ENCODE results near the gene DOCK1. TPM values are rescaled to one million over a fixed set of nuclear protein-coding genes. Genes with fewer than 3 reads are reported as not detected.
A peak's percentile ranks its signal among the peaks of the same experiment; 100 is the strongest.

Gene DOCK1
- total RNA-seq, 1 donor from 2014 or later: 57.8 TPM

DNA sequence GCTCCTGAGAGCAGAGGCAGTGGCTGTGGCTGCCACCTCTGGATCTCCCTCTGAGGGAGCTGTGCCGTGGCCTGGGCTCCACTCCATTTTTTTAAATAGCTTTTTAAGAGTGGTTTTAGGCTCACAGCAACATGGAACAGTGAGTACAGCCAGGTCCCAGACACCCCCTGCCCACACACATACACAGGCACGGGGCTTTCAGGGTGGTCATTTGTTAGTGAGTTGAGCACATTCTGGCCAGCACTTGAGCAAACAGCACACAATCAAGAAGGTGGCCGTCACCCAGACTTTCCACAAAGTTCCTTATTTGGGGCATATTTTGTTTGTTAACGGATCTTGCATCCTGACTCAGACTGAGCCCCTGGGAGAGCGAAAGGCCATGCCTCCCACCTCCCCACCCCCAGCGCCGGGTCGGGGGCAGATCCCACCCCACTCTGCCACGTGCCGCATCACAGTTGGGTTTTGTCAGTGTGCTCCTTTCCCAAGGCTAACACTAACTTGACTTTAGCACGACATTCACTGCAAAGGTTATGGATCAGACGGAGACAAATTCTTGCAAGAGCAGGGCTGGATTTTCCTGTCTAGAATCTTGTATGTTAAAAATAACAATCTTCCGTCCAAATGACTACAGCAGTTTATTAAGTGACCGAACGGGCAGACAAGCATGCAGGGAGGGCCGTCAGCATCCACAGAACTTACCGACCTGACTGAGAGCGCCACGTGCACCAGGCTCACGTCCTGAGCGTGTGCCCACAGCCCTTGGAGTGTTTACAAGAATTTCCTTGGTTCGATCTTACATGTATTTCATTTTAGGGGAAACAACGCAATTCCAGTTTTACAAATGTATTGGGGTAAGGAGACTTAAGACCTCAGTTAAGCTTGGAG, 487.4 kb downstream of the DOCK1 start:
- no peak for DNase-seq (ENCODE audit: low spot score)

DNA sequence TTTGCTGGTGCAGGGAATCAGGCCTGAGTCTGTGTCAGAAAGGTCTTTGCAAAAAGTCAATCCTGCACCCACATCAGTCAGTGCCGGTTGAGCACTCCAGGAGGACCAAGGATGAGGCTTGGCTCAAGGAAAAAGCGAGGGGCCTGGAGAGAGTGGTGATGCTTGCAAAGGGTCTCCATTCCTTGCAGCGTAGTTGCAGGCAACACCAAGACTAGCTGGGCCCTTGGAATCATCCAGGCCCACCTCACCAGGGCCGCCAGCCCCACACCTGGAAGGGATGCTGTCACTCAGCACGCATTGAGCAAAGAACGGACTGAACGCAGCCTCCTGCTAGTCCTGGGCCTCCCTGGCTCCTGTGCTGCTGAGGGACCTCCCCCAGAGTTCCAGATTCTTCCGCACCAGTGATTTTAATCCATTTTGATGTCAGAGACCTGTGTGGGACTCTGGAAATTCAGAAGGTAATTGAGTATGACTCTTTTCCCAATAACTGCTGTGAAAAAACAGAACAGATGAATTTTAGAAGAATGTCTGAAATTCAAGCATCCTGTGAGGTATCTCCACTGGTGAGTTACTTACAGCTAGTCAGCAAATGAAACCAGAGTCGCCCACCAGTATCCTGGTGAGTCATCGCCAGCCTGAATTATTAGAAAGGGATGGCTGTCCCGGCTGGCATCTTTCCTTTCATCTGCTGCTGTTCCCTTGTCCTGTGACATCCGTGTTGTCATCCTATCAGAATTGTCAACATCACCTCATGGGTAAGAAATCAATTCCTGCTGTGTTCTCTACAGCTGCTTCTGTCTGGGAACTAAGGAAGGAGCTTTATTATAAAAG, 493.1 kb downstream of the DOCK1 start:
- peaks cover 39% of the 10 kb centered on the region for H3K4me1 Mint-ChIP-seq (ENCODE audit: low read depth)
- no peaks in the 10 kb centered on the region for H3K27me3 Mint-ChIP-seq (ENCODE audit: low read depth)
- H3K9me3 Mint-ChIP-seq (ENCODE audit: low read depth): no peaks in the 10 kb centered on the region
- H3K4me3 Mint-ChIP-seq (ENCODE audit: unreplicated experiment): no peak overlapping the region
- no peak for TF ChIP-seq CTCF (IDR thresholded peaks at IDR 0.05)
- no peak for DNase-seq (ENCODE audit: low spot score)
- H3K36me3 Mint-ChIP-seq (ENCODE audit: low read depth): peaks cover 9% of the 10 kb centered on the region
- peak overlapping the region; percentile 66 for H3K27ac Mint-ChIP-seq (ENCODE audit: unreplicated experiment)

More for the DNA sequence above, 487.4 kb downstream of the DOCK1 start:
- peaks cover 7% of the 10 kb centered on the region for H3K36me3 Mint-ChIP-seq (ENCODE audit: low read depth)
- H3K4me3 Mint-ChIP-seq (ENCODE audit: unreplicated experiment): no peak overlapping the region
- TF ChIP-seq CTCF (IDR thresholded peaks at IDR 0.05): no peak
- no peaks in the 10 kb centered on the region for H3K9me3 Mint-ChIP-seq (ENCODE audit: low read depth)
- peaks cover 18% of the 10 kb centered on the region for H3K4me1 Mint-ChIP-seq (ENCODE audit: low read depth)
- H3K27me3 Mint-ChIP-seq (ENCODE audit: low read depth): no peaks in the 10 kb centered on the region
- peak overlapping the region; percentile 37 for H3K27ac Mint-ChIP-seq (ENCODE audit: unreplicated experiment)

DNA sequence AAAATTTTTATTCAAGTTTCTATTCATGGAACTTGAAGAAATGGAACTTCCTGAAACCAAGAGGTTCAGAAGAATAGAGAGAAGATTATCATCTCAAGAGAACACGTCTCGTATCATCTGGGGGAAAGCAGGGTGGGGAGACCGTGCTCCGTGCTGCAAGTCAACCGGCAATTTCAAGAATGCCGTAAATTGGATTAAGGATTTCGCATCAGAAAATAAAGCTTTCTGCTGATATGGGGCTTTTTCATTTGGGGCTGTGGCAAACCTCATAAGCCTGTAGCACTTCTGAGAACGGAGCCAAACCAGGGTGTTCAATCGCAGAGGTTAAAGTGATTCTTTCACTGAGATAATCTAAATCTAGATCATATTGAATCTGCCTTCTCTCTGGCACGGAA, 493.7 kb downstream of the DOCK1 start:
- no peaks in the 10 kb centered on the region for H3K27me3 Mint-ChIP-seq (ENCODE audit: low read depth)
- H3K9me3 Mint-ChIP-seq (ENCODE audit: low read depth): no peaks in the 10 kb centered on the region
- peaks cover 9% of the 10 kb centered on the region for H3K36me3 Mint-ChIP-seq (ENCODE audit: low read depth)
- no peak overlapping the region for H3K4me3 Mint-ChIP-seq (ENCODE audit: unreplicated experiment)
- H3K27ac Mint-ChIP-seq (ENCODE audit: unreplicated experiment): peak overlapping the region; percentile 6
- TF ChIP-seq CTCF (IDR thresholded peaks at IDR 0.05): no peak
- H3K4me1 Mint-ChIP-seq (ENCODE audit: low read depth): peaks cover 44% of the 10 kb centered on the region
- DNase-seq (ENCODE audit: low spot score): no peak

DNA sequence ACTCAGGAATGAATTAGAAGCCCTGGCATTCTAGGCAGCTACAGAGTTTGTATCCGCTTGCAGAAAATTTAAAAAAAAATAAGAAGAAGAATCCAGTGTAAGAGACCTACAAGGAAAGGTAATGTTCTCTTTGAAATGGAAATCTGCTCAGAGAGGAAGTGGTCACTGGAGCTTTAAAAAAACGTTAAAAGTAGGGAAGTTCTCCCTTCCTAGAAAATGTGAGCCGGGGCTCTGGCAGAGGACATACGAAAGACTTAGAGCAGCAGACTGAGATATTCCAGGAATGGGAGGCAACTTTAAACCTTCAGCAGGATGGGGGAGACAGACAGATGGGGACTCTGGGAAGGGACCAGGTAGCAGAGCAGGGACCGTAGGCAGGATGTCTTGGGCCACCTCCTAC, 494.4 kb downstream of the DOCK1 start:
- DNase-seq (ENCODE audit: low spot score): no peak
- Mint-ChIP-seq H3K27me3 (ENCODE audit: low read depth) (no peaks in the 10 kb centered on the region), H3K9me3 (ENCODE audit: low read depth) (no peaks in the 10 kb centered on the region), H3K4me3 (ENCODE audit: unreplicated experiment) (no peak overlapping the region), H3K27ac (ENCODE audit: unreplicated experiment) (peak overlapping the region; percentile 68), H3K4me1 (ENCODE audit: low read depth) (peaks cover 46% of the 10 kb centered on the region), H3K36me3 (ENCODE audit: low read depth) (peaks cover 10% of the 10 kb centered on the region)
- TF ChIP-seq CTCF (IDR thresholded peaks at IDR 0.05): no peak

DNA sequence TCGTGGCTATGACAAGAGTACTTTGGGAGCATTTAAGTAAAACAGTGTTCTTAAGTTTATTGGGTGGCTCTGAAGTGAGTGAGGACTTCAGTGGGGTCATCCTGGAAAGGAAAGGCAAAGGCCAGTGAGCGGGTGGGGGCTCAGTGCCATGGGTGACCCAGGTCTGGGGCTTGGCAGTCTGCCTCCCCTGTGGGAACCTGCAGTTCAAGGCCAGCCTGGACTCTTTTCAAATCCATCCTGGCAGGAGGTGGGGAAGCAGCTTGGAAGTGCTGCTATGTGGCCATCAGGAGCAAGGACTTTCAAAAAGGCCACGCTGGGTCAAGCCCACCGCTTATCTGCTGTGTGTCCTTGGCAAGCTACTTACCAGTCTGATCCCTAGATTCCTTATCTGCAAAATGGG, 495.0 kb downstream of the DOCK1 start:
- H3K4me3 Mint-ChIP-seq (ENCODE audit: unreplicated experiment): no peak overlapping the region
- H3K9me3 Mint-ChIP-seq (ENCODE audit: low read depth): no peaks in the 10 kb centered on the region
- H3K36me3 Mint-ChIP-seq (ENCODE audit: low read depth): peaks cover 11% of the 10 kb centered on the region
- peaks cover 51% of the 10 kb centered on the region for H3K4me1 Mint-ChIP-seq (ENCODE audit: low read depth)
- TF ChIP-seq CTCF (IDR thresholded peaks at IDR 0.05): no peak
- peak overlapping the region; percentile 68 for H3K27ac Mint-ChIP-seq (ENCODE audit: unreplicated experiment)
- no peaks in the 10 kb centered on the region for H3K27me3 Mint-ChIP-seq (ENCODE audit: low read depth)
- no peak for DNase-seq (ENCODE audit: low spot score)
